ENCODE results near the gene STX16. TPM values are rescaled to one million over a fixed set of nuclear protein-coding genes. Genes with fewer than 3 reads are reported as not detected.

The STX16 gene
- total and polyA plus RNA-seq, 9 of the 15 experiments (the other 6 are each of a cell fraction or from before 2014, with no cell fraction given): 4.4 to 43.5 (median 14.7) TPM

DNA sequence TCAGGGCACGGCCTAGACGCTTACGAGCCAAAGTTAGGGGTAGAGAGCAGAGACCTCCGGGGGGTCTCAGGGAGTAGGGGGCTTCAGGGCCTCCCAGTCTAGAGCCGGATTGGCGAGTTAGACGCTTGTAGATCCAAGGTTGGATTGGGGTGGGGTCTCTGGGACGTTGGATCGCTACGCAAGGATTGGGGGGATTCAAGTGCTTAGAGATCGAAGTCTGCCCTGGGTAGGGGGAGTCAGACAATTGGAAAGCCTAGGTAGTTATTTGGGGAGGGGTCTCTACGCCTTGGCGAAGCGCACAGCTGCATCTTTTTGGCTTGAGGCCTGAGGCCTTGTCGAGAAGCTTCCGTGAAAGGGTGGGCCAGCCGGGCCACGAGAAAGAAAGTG lies 469 bp downstream of the STX16 start (continued):
- TF ChIP-seq THAP12 (CRISPR knock-in tag; IDR thresholded peaks at IDR 0.05) (no peak), ZC3H4 (CRISPR knock-in tag; IDR thresholded peaks at IDR 0.05; ENCODE audit: borderline replicate concordance) (peak; percentile 73; the same call in 1 of the 2 replicates), NFIC (IDR thresholded peaks at IDR 0.05) (no peak), CREB1 (IDR thresholded peaks at IDR 0.05) (no peak), CREB1 (CRISPR knock-in tag; IDR thresholded peaks at IDR 0.05) (0 out of 2 replicates have a peak, but pooled peaks have one; percentile 25)

- no peaks in the 10 kb centered on the region for H3K27me3 ChIP-seq (ENCODE audit: control insufficient read depth in 2 of 2, insufficient read depth in 2 of 2, low read length in 2 of 2)
- TSS peak; percentile 97 for BruUV-seq (replicated peaks)
- H3K9me1 ChIP-seq (ENCODE audit: control insufficient read depth, insufficient read depth, low read length): no peaks in the 10 kb centered on the region
- peak overlapping the region; percentile 81 for H3K4me3 ChIP-seq
- peaks cover 15% of the 10 kb centered on the region; the same call in 2 of the 3 replicates for H3K36me3 ChIP-seq (ENCODE audit: control insufficient read depth, insufficient read depth, low read length)
- H4K20me1 ChIP-seq (replicated peaks; ENCODE audit: control insufficient read depth, insufficient read depth, low read length): no peaks in the 10 kb centered on the region
- no peaks in the 10 kb centered on the region for H3K9me3 ChIP-seq (replicated peaks; ENCODE audit: control insufficient read depth, insufficient read depth, low read depth, low read length)
- DNase-seq (ENCODE audit: extremely low read depth in 1 of 4, low spot score in 3 of 4): peak; percentile 72 to 89 (median 80)
- H3K4me1 ChIP-seq (replicated peaks in 1 of 2; ENCODE audit: control insufficient read depth in 2 of 2, insufficient read depth in 2 of 2, low read length in 2 of 2): peaks cover 11 to 20% of the 10 kb centered on the region in 2 experiments; a peak in 4 of 5 replicates
- CTCF ChIA-PET (ENCODE audit: low intra/inter-chr PET ratio): interaction anchor here (0.6 kb wide), 1 partner anchor 359 kb away, joined by 3 read pairs; no protein-coding TSS in a partner anchor
- peak overlapping the region; percentile 91 for H3K27ac ChIP-seq (ENCODE audit: extremely low read depth, low read depth, low read length)
- H3K9ac ChIP-seq (ENCODE audit: insufficient read depth in 1 of 2, low read depth in 2 of 2, low read length in 2 of 2): peak overlapping the region; percentile 82 to 97
- POLR2A ChIA-PET: interaction anchor here (0.9 to 1.8 kb wide), 8 partner anchors 8 to 200 kb away, joined by 3 to 16 read pairs (median 4); partner anchors contain the start of gene GNAS
- in situ Hi-C loops (cut with MboI) (loop anchor here (10.0 kb wide), 1 partner anchor 193 kb away; no protein-coding TSS in a partner anchor), intact Hi-C loops (cut with micrococcal nuclease) (loop anchor here (2.0 to 10.0 kb wide), 3 partner anchors 171 to 417 kb away; no protein-coding TSS in a partner anchor)
- H3K4me2 ChIP-seq (ENCODE audit: insufficient read depth, low read length): peak overlapping the region; percentile 86
- peak; percentile 69 for ATAC-seq
- under 1% methylated on average over 29 of the region's 30 CpGs for WGBS (ENCODE audit: insufficient coverage, low coverage, missing lambda C conversion rate)
- H2AFZ ChIP-seq (ENCODE audit: low read depth, low read length): peak overlapping the region; percentile 80
- peak; percentile 6 for FAIRE-seq
- H3K79me2 ChIP-seq (ENCODE audit: control insufficient read depth, insufficient read depth, low read length): peaks cover 60% of the 10 kb centered on the region
- no peak for TF ChIP-seq TCF3 (CRISPR knock-in tag; IDR thresholded peaks at IDR 0.05)
- TF ChIP-seq, protein P1, sequence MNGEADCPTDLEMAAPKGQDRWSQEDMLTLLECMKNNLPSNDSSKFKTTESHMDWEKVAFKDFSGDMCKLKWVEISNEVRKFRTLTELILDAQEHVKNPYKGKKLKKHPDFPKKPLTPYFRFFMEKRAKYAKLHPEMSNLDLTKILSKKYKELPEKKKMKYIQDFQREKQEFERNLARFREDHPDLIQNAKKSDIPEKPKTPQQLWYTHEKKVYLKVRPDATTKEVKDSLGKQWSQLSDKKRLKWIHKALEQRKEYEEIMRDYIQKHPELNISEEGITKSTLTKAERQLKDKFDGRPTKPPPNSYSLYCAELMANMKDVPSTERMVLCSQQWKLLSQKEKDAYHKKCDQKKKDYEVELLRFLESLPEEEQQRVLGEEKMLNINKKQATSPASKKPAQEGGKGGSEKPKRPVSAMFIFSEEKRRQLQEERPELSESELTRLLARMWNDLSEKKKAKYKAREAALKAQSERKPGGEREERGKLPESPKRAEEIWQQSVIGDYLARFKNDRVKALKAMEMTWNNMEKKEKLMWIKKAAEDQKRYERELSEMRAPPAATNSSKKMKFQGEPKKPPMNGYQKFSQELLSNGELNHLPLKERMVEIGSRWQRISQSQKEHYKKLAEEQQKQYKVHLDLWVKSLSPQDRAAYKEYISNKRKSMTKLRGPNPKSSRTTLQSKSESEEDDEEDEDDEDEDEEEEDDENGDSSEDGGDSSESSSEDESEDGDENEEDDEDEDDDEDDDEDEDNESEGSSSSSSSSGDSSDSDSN (IDR thresholded peaks at IDR 0.05; ENCODE audit: borderline replicate concordance in 1 of 2, low read depth in 2 of 2, low read length in 2 of 2): peak in 1 of 2 experiments; percentile 27; a peak in 1 of 4 replicates
- peak; percentile 41; the same call in 1 of the 2 replicates for TF ChIP-seq ETV1 (tag; conservative IDR thresholded peaks at IDR 0.05; ENCODE audit: low read depth)
- TF ChIP-seq GABPB1 (CRISPR knock-in tag; IDR thresholded peaks at IDR 0.05): no peak
- peak in 1 of 2 experiments; percentile 48; a peak in 2 of 4 replicates for TF ChIP-seq MAZ (CRISPR knock-in tag; conservative IDR thresholded peaks at IDR 0.05 in 1 of 2, IDR thresholded peaks at IDR 0.05 in 1 of 2)
- TF ChIP-seq SMAD1 (IDR thresholded peaks at IDR 0.05; ENCODE audit: low read depth, low read length, partially characterized antibody): peak; percentile 27
- peak; percentile 57 for TF ChIP-seq TFAP4 (CRISPR knock-in tag; IDR thresholded peaks at IDR 0.05; ENCODE audit: borderline replicate concordance)
- no peak for TF ChIP-seq ADNP (tag; IDR thresholded peaks at IDR 0.05)
- TF ChIP-seq BRD4 (IDR thresholded peaks at IDR 0.05): 0 out of 2 replicates have a peak, but pooled peaks have one; percentile 50
Observed at GRCh38 chr20:58651946-58652605, 993 bp downstream of the STX16 start.
